HepG2 (cell line): ENCODE data around the gene DST. TPM values are rescaled to one million over a fixed set of nuclear protein-coding genes. Genes with fewer than 3 reads are reported as not detected.

ENCODE experiments used
- GABPA ChIP-seq, 2 experiments: IDR thresholded peaks; 2 replicates each; pipeline ENCODE4 v1.6.1; 2011 to 2016; ENCODE audit warnings: low read depth in 2 of 2, low read length in 1 of 2, missing biosample characterization in 1 of 2, missing genetic modification characterization in 1 of 2
- KDM3A ChIP-seq: IDR thresholded peaks from 2 replicates; pipeline ENCODE4 v1.6.1; 2018; ENCODE audit warnings: low read depth, missing compliant biosample characterization
- KLF13 ChIP-seq: sonication (generic); formaldehyde crosslinking; IDR thresholded peaks from 2 replicates; pipeline ENCODE4 v1.4.0; 2020; ENCODE audit warnings: mild to moderate bottlenecking, missing genetic modification reagents
- MZF1 ChIP-seq: sonication (generic); formaldehyde crosslinking; IDR thresholded peaks from 2 replicates; pipeline ENCODE4 v1.8.1; 2023; ENCODE audit warnings: mild to moderate bottlenecking, missing genetic modification reagents, borderline replicate concordance
- TAF15 ChIP-seq: fragments of 200-400 bp; formaldehyde crosslinking; IDR thresholded peaks from one replicate; pipeline ENCODE4 v1.6.1; 2018; ENCODE audit warnings: mild to moderate bottlenecking, low read depth, low read length; ENCODE audit not compliant: poor library complexity, severe bottlenecking
- TBL1XR1 ChIP-seq: fragments of 150-350 bp; IDR thresholded peaks from 2 replicates; pipeline ENCODE4 v1.6.1; 2014; ENCODE audit warnings: borderline replicate concordance, low read length; ENCODE audit not compliant: partially characterized antibody
- TFDP1 ChIP-seq: IDR thresholded peaks from 2 replicates; pipeline ENCODE4 v1.6.1; 2016; ENCODE audit warnings: missing compliant biosample characterization, missing genetic modification reagents, borderline replicate concordance
- TFDP2 ChIP-seq: sonication (generic); formaldehyde crosslinking; IDR thresholded peaks from 2 replicates; pipeline ENCODE4 v1.4.0; 2020; ENCODE audit warnings: missing genetic modification reagents
- ZFYVE20 ChIP-seq: sonication (generic); formaldehyde crosslinking; IDR thresholded peaks from 2 replicates; pipeline ENCODE4 v1.8.0; 2023; ENCODE audit warnings: low read depth, mild to moderate bottlenecking, moderate library complexity, missing genetic modification reagents, borderline replicate concordance
- ZNF18 ChIP-seq: sonication (generic); formaldehyde crosslinking; IDR thresholded peaks from 2 replicates; pipeline ENCODE4 v1.8.0; 2022; ENCODE audit warnings: mild to moderate bottlenecking, missing genetic modification reagents; ENCODE audit not compliant: insufficient replicate concordance
- ZNF234 ChIP-seq: sonication (generic); formaldehyde crosslinking; conservative IDR thresholded peaks from 2 replicates; pipeline ENCODE4 v1.5.1; 2020; ENCODE audit warnings: mild to moderate bottlenecking, missing genetic modification reagents
- ZNF317 ChIP-seq: sonication (generic); formaldehyde crosslinking; IDR thresholded peaks from 2 replicates; pipeline ENCODE4 v1.5.0; 2020; ENCODE audit warnings: mild to moderate bottlenecking, missing genetic modification reagents
- ZNF33A ChIP-seq: sonication (generic); formaldehyde crosslinking; IDR thresholded peaks from 2 replicates; pipeline ENCODE4 v1.5.1; 2020; ENCODE audit warnings: missing genetic modification reagents, mild to moderate bottlenecking, moderate library complexity, borderline replicate concordance
- ZNF431 ChIP-seq: sonication (generic); formaldehyde crosslinking; IDR thresholded peaks from 2 replicates; pipeline ENCODE4 v1.9.0; 2022; ENCODE audit warnings: missing genetic modification reagents, low read depth, mild to moderate bottlenecking, borderline replicate concordance
- ZNF891 ChIP-seq: sonication (generic); formaldehyde crosslinking; IDR thresholded peaks from 2 replicates; pipeline ENCODE4 v1.5.0; 2020; ENCODE audit warnings: mild to moderate bottlenecking, missing genetic modification reagents
- ZSCAN31 ChIP-seq: sonication (generic); formaldehyde crosslinking; IDR thresholded peaks from 2 replicates; pipeline ENCODE4 v1.5.0; 2020; ENCODE audit warnings: low read depth, mild to moderate bottlenecking, missing genetic modification reagents
- ZZZ3 ChIP-seq: sonication (generic); formaldehyde crosslinking; IDR thresholded peaks from 2 replicates; pipeline ENCODE4 v1.4.0; 2020; ENCODE audit warnings: missing genetic modification reagents, mild to moderate bottlenecking, borderline replicate concordance
- polyA plus RNA-seq, 8 experiments: library from polyadenylated mRNA; depleted of rRNA in 3 of 8; stranded (reverse) in 7 of 8; unstranded in 1 of 8; fragments of >200 nt; fragmentation: Illumina TruSeq in 4 of 8; extraction: Trizol in 4 of 8; gene quantifications; 2 replicates each; pipeline versions ENCODE4 v1.2.1 to v1.2.3, GENCODE V29; 2011 to 2016; ENCODE audit warnings: low read depth in 4 of 8, missing spikeins in 1 of 8, mixed read lengths in 1 of 8; ENCODE audit not compliant: insufficient read depth in 1 of 8
- total RNA-seq, 5 experiments: library from RNA; depleted of rRNA; stranded (reverse); fragments of >200 nt; fragmentation: Illumina TruSeq; extraction: Trizol; gene quantifications; 2 replicates each; pipeline ENCODE4 v1.2.3, GENCODE V29; 2016; ENCODE audit warnings: low read depth in 1 of 5
- TF ChIP-seq, protein P1 (sequence below): sonication (generic); formaldehyde crosslinking; IDR thresholded peaks from 2 replicates; pipeline ENCODE4 v1.4.0; 2020; ENCODE audit warnings: missing genetic modification reagents, borderline replicate concordance
- TF ChIP-seq, protein P2 (sequence below): sonication (generic); formaldehyde crosslinking; IDR thresholded peaks from 2 replicates; pipeline ENCODE4 v1.8.0; 2022; ENCODE audit warnings: mild to moderate bottlenecking, missing genetic modification reagents, borderline replicate concordance

The DST gene
- total and polyA plus RNA-seq, 2 of the 13 experiments (the other 11 are each of a cell fraction or from before 2014, with no cell fraction given), result 64.4 to 89.0 TPM

- TF ChIP-seq ZNF18 (CRISPR knock-in tag) (no peak), TBL1XR1 (peak; percentile 99), ZNF431 (CRISPR knock-in tag) (no peak), ZNF891 (CRISPR knock-in tag) (no peak), ZNF33A (CRISPR knock-in tag) (no peak), KLF13 (CRISPR knock-in tag) (no peak), GABPA (IDR thresholded peaks at IDR 0.05; ENCODE audit: low read depth, low read length) (no peak), GABPA (CRISPR knock-in tag; IDR thresholded peaks at IDR 0.05; ENCODE audit: low read depth) (no peak), MZF1 (CRISPR knock-in tag) (no peak), ZNF234 (CRISPR knock-in tag) (no peak), ZFYVE20 (no peak), TFDP1 (CRISPR knock-in tag) (no peak), ZZZ3 (CRISPR knock-in tag) (no peak), KDM3A (CRISPR knock-in tag) (peak; percentile 43; the same call in 1 of the 2 replicates), ZNF317 (CRISPR knock-in tag) (peak; percentile 56; the same call in 1 of the 2 replicates), TAF15 (no peak), ZSCAN31 (CRISPR knock-in tag) (0 out of 2 replicates have a peak, but pooled peaks have one; percentile 26), TFDP2 (CRISPR knock-in tag) (no peak)
- TF ChIP-seq, protein P1, sequence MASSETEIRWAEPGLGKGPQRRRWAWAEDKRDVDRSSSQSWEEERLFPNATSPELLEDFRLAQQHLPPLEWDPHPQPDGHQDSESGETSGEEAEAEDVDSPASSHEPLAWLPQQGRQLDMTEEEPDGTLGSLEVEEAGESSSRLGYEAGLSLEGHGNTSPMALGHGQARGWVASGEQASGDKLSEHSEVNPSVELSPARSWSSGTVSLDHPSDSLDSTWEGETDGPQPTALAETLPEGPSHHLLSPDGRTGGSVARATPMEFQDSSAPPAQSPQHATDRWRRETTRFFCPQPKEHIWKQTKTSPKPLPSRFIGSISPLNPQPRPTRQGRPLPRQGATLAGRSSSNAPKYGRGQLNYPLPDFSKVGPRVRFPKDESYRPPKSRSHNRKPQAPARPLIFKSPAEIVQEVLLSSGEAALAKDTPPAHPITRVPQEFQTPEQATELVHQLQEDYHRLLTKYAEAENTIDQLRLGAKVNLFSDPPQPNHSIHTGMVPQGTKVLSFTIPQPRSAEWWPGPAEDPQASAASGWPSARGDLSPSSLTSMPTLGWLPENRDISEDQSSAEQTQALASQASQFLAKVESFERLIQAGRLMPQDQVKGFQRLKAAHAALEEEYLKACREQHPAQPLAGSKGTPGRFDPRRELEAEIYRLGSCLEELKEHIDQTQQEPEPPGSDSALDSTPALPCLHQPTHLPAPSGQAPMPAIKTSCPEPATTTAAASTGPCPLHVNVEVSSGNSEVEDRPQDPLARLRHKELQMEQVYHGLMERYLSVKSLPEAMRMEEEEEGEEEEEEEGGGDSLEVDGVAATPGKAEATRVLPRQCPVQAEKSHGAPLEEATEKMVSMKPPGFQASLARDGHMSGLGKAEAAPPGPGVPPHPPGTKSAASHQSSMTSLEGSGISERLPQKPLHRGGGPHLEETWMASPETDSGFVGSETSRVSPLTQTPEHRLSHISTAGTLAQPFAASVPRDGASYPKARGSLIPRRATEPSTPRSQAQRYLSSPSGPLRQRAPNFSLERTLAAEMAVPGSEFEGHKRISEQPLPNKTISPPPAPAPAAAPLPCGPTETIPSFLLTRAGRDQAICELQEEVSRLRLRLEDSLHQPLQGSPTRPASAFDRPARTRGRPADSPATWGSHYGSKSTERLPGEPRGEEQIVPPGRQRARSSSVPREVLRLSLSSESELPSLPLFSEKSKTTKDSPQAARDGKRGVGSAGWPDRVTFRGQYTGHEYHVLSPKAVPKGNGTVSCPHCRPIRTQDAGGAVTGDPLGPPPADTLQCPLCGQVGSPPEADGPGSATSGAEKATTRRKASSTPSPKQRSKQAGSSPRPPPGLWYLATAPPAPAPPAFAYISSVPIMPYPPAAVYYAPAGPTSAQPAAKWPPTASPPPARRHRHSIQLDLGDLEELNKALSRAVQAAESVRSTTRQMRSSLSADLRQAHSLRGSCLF (CRISPR knock-in tag), result no peak
- TF ChIP-seq, protein P2, sequence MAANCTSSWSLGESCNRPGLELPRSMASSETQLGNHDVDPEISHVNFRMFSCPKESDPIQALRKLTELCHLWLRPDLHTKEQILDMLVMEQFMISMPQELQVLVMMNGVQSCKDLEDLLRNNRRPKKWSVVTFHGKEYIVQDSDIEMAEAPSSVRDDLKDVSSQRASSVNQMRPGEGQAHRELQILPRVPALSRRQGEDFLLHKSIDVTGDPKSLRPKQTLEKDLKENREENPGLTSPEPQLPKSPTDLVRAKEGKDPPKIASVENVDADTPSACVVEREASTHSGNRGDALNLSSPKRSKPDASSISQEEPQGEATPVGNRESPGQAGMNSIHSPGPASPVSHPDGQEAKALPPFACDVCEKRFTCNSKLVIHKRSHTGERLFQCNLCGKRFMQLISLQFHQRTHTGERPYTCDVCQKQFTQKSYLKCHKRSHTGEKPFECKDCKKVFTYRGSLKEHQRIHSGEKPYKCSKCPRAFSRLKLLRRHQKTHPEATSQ (CRISPR knock-in tag), result no peak
Measured at GRCh38 chr6:56683882-56684281, 41.2 kb upstream of the DST start (continued).
